Natural killer cell treated with Interleukin-12 subunit alpha and Interleukin-12 subunit beta and Interleukin-15 and Interleukin-18, amount 100 ng/mL, for 72 hours (primary cell): ENCODE data around the gene SHB. TPM values are rescaled to one million over a fixed set of nuclear protein-coding genes. Genes with fewer than 3 reads are reported as not detected.

ENCODE experiments used
- ATAC-seq, 2 donors: fragments of 150-1000 bp; cut with Tn5 transposase in 1 of 2; sonication (Bioruptor Pico), chemical (Tn5 transposase) in 1 of 2; 2 replicates each; pipeline ENCODE4 v1.10.0; 2021
- DNase-seq: peaks from one replicate; pipeline ENCODE4 v3.0.0; 2022; ENCODE audit warnings: low spot score
- H3K27ac Mint-ChIP-seq, 2 donors: 1 replicate in 1 of 2; 2 replicates in 1 of 2; pipeline ENCODE4 v1.8.0; 2022; ENCODE audit warnings: mixed read lengths in 2 of 2, mild to moderate bottlenecking in 1 of 2, moderate library complexity in 1 of 2
- H3K27me3 Mint-ChIP-seq, 2 donors: 1 replicate in 1 of 2; 2 replicates in 1 of 2; pipeline ENCODE4 v1.8.0; 2022; ENCODE audit warnings: mixed read lengths in 2 of 2
- H3K36me3 Mint-ChIP-seq: one replicate; pipeline ENCODE4 v1.8.0; 2022; ENCODE audit warnings: mixed read lengths
- H3K4me1 Mint-ChIP-seq, 2 donors: 1 replicate in 1 of 2; 2 replicates in 1 of 2; pipeline ENCODE4 v1.8.0; 2022; ENCODE audit warnings: low read depth in 2 of 2, mixed read lengths in 2 of 2, mild to moderate bottlenecking in 1 of 2
- H3K4me3 Mint-ChIP-seq: one replicate; pipeline ENCODE4 v1.8.0; 2022; ENCODE audit warnings: mixed read lengths
- H3K9me3 Mint-ChIP-seq: 2 replicates; pipeline ENCODE4 v1.8.0; 2022; ENCODE audit warnings: mixed read lengths
- total RNA-seq, 2 donors: library from RNA; stranded (reverse); gene quantifications; one replicate each; pipeline ENCODE4 v1.2.3, GENCODE V29; 2022

Gene SHB
- total RNA-seq, 2 donors from 2014 or later, result 0.14 to 1.6 TPM

GRCh38 chr9:37990404-37991015 is 78.5 kb downstream of the SHB start:
- H3K27me3 Mint-ChIP-seq, result peaks cover 0 to 4% of the 10 kb centered on the region in 2 donors
- no peaks in the 10 kb centered on the region for H3K9me3 Mint-ChIP-seq
- no peak for DNase-seq
- H3K4me3 Mint-ChIP-seq, result no peak overlapping the region
- H3K36me3 Mint-ChIP-seq, result no peaks in the 10 kb centered on the region
- H3K4me1 Mint-ChIP-seq, result peaks cover 19 to 25% of the 10 kb centered on the region in 2 donors
- no peak overlapping the region for H3K27ac Mint-ChIP-seq
- no peak for ATAC-seq

- no peak for DNase-seq
- Mint-ChIP-seq H3K27ac (no peak overlapping the region), H3K4me1 (peaks cover 14 to 18% of the 10 kb centered on the region in 2 donors), H3K9me3 (no peaks in the 10 kb centered on the region), H3K36me3 (no peaks in the 10 kb centered on the region), H3K4me3 (no peak overlapping the region), H3K27me3 (peaks cover 0 to 4% of the 10 kb centered on the region in 2 donors)
- no peak for ATAC-seq
Observed at GRCh38 chr9:37989701-37990100, 79.3 kb downstream of the SHB start.

GRCh38 chr9:37988602-37989001 is 80.4 kb downstream of the SHB start:
- DNase-seq (no peak), ATAC-seq (no peak)
- no peaks in the 10 kb centered on the region for H3K27me3 Mint-ChIP-seq
- no peak overlapping the region for H3K4me3 Mint-ChIP-seq
- H3K9me3 Mint-ChIP-seq, result no peaks in the 10 kb centered on the region
- no peak overlapping the region for H3K27ac Mint-ChIP-seq
- H3K4me1 Mint-ChIP-seq, result peaks cover 6 to 8% of the 10 kb centered on the region in 2 donors
- no peaks in the 10 kb centered on the region for H3K36me3 Mint-ChIP-seq

- Mint-ChIP-seq H3K27ac (no peak overlapping the region), H3K4me1 (peaks cover 5% of the 10 kb centered on the region in 2 donors), H3K36me3 (no peaks in the 10 kb centered on the region), H3K4me3 (no peak overlapping the region), H3K27me3 (no peaks in the 10 kb centered on the region), H3K9me3 (no peaks in the 10 kb centered on the region)
- no peak for ATAC-seq
- DNase-seq, result no peak
Observed at GRCh38 chr9:37988041-37988440, 81.0 kb downstream of the SHB start.

- H3K36me3 Mint-ChIP-seq, result no peaks in the 10 kb centered on the region
- no peak overlapping the region for H3K4me3 Mint-ChIP-seq
- H3K9me3 Mint-ChIP-seq, result no peaks in the 10 kb centered on the region
- DNase-seq (no peak), ATAC-seq (no peak)
- no peaks in the 10 kb centered on the region for H3K27me3 Mint-ChIP-seq
- H3K27ac Mint-ChIP-seq, result no peak overlapping the region
- H3K4me1 Mint-ChIP-seq, result peaks cover 0 to 4% of the 10 kb centered on the region in 2 donors
Observed at GRCh38 chr9:37987467-37987981, 81.5 kb downstream of the SHB start.

- H3K27me3 Mint-ChIP-seq, result no peaks in the 10 kb centered on the region
- no peak overlapping the region for H3K4me3 Mint-ChIP-seq
- ATAC-seq (peak in 1 of 2 donors; percentile 29), DNase-seq (no peak)
- H3K9me3 Mint-ChIP-seq, result no peaks in the 10 kb centered on the region
- no peak overlapping the region for H3K27ac Mint-ChIP-seq
- no peaks in the 10 kb centered on the region for H3K36me3 Mint-ChIP-seq
- H3K4me1 Mint-ChIP-seq, result peaks cover 0 to 4% of the 10 kb centered on the region in 2 donors
Observed at GRCh38 chr9:37986771-37987258, 82.2 kb downstream of the SHB start.

GRCh38 chr9:37986001-37986400 is 83.0 kb downstream of the SHB start:
- no peak overlapping the region for H3K27ac Mint-ChIP-seq
- no peaks in the 10 kb centered on the region for H3K36me3 Mint-ChIP-seq
- H3K4me3 Mint-ChIP-seq, result no peak overlapping the region
- no peaks in the 10 kb centered on the region for H3K27me3 Mint-ChIP-seq
- peaks cover 0 to 4% of the 10 kb centered on the region in 2 donors for H3K4me1 Mint-ChIP-seq
- DNase-seq, result no peak
- no peaks in the 10 kb centered on the region for H3K9me3 Mint-ChIP-seq
- ATAC-seq, result no peak

- no peak overlapping the region for H3K27ac Mint-ChIP-seq
- no peaks in the 10 kb centered on the region for H3K36me3 Mint-ChIP-seq
- H3K4me3 Mint-ChIP-seq, result no peak overlapping the region
- ATAC-seq (no peak), DNase-seq (no peak)
- no peaks in the 10 kb centered on the region for H3K27me3 Mint-ChIP-seq
- H3K4me1 Mint-ChIP-seq, result peaks cover 0 to 4% of the 10 kb centered on the region in 2 donors
- no peaks in the 10 kb centered on the region for H3K9me3 Mint-ChIP-seq
Observed at GRCh38 chr9:37984672-37985611, 84.1 kb downstream of the SHB start.

- H3K27ac Mint-ChIP-seq, result no peak overlapping the region
- ATAC-seq (no peak), DNase-seq (no peak)
- H3K36me3 Mint-ChIP-seq, result no peaks in the 10 kb centered on the region
- H3K9me3 Mint-ChIP-seq, result no peaks in the 10 kb centered on the region
- peaks cover 0 to 4% of the 10 kb centered on the region in 2 donors for H3K4me1 Mint-ChIP-seq
- no peak overlapping the region for H3K4me3 Mint-ChIP-seq
- no peaks in the 10 kb centered on the region for H3K27me3 Mint-ChIP-seq
Observed at GRCh38 chr9:37984278-37984671, 84.8 kb downstream of the SHB start.

GRCh38 chr9:37983381-37984067 is 85.5 kb downstream of the SHB start:
- DNase-seq, result no peak
- no peaks in the 10 kb centered on the region for H3K36me3 Mint-ChIP-seq
- H3K4me3 Mint-ChIP-seq, result no peak overlapping the region
- no peaks in the 10 kb centered on the region for H3K27me3 Mint-ChIP-seq
- H3K4me1 Mint-ChIP-seq, result peaks cover 0 to 4% of the 10 kb centered on the region in 2 donors
- no peak for ATAC-seq
- H3K27ac Mint-ChIP-seq, result no peak overlapping the region
- no peaks in the 10 kb centered on the region for H3K9me3 Mint-ChIP-seq

GRCh38 chr9:37979844-37980243 is 89.2 kb downstream of the SHB start:
- Mint-ChIP-seq H3K36me3 (no peaks in the 10 kb centered on the region), H3K4me3 (no peak overlapping the region), H3K9me3 (no peaks in the 10 kb centered on the region), H3K4me1 (peaks cover 0 to 6% of the 10 kb centered on the region in 2 donors), H3K27ac (no peak overlapping the region), H3K27me3 (no peaks in the 10 kb centered on the region)
- no peak for ATAC-seq
- no peak for DNase-seq

GRCh38 chr9:37978983-37979382 is 90.0 kb downstream of the SHB start:
- ATAC-seq, result no peak
- peaks cover 0 to 6% of the 10 kb centered on the region in 2 donors for H3K4me1 Mint-ChIP-seq
- no peaks in the 10 kb centered on the region for H3K36me3 Mint-ChIP-seq
- no peak overlapping the region for H3K4me3 Mint-ChIP-seq
- H3K27ac Mint-ChIP-seq, result no peak overlapping the region
- H3K9me3 Mint-ChIP-seq, result no peaks in the 10 kb centered on the region
- DNase-seq, result no peak
- H3K27me3 Mint-ChIP-seq, result no peaks in the 10 kb centered on the region

- no peaks in the 10 kb centered on the region for H3K27me3 Mint-ChIP-seq
- no peaks in the 10 kb centered on the region for H3K9me3 Mint-ChIP-seq
- ATAC-seq (no peak), DNase-seq (no peak)
- no peaks in the 10 kb centered on the region for H3K36me3 Mint-ChIP-seq
- H3K4me1 Mint-ChIP-seq, result peaks cover 0 to 6% of the 10 kb centered on the region in 2 donors
- H3K4me3 Mint-ChIP-seq, result no peak overlapping the region
- H3K27ac Mint-ChIP-seq, result no peak overlapping the region
Observed at GRCh38 chr9:37978481-37978864, 90.6 kb downstream of the SHB start.
